GM18861 (cell line): ENCODE data around the gene FNTB.
"Not testable (repeated sequence)": the region's sequence is repeated elsewhere in the genome, so short reads cannot be mapped to it uniquely, and the experiment has no call there.

Experiments used
- ATAC-seq: cut with Tn5 transposase; IDR thresholded peaks from one replicate; pipeline ENCODE4 v1.9.1; 2021; ENCODE audit not compliant: unreplicated experiment

The FNTB gene

GRCh38 chr14:65011538-65011937, 24.8 kb downstream of the FNTB start:
- ATAC-seq, result no peak

DNA sequence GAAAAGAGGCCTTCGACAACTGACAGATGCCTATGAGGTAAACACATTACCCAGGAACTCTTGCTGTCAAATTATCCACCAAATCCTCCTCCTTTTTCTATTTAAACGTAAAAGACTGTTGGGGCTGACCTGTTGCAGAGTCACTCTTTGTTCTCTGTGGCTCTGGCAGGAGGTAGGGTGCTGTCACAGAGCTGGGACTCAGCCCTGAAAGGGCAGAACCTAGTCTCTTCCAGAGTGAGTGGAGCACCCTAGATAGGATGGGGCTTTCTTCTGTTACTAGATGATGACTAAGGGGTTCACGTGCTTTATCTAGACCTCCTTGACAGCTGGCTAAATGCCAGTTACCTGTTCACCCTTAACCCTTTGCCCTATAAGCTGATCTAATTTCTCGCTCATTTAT, 25.7 kb downstream of the FNTB start:
- no peak for ATAC-seq

- no peak for ATAC-seq
These were observed 28.7 kb downstream of the FNTB start for GRCh38 chr14:65015391-65015790.

DNA sequence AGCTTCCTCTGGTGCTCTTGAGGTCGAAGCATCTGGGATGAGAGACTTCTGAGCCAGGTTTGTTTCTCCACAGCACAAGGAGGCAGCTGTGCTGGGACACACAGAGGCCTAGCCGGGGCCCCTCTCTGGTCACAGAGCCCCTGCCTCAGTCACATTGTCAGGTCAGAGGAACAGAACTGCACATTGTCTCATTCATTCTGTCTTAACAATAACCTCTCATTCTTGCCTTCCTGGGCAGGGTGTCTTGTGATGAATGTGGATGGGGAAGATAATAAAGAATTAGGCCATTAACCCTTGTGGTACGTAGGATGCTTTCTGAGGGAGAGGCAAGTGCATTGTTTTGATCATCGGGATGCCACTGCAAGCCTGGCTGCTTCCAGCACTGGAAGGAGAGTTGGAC, 29.8 kb downstream of the FNTB start:
- ATAC-seq, result no peak

GRCh38 chr14:65019944-65020566, 33.4 kb downstream of the FNTB start:
- peak; percentile 80 for ATAC-seq

DNA sequence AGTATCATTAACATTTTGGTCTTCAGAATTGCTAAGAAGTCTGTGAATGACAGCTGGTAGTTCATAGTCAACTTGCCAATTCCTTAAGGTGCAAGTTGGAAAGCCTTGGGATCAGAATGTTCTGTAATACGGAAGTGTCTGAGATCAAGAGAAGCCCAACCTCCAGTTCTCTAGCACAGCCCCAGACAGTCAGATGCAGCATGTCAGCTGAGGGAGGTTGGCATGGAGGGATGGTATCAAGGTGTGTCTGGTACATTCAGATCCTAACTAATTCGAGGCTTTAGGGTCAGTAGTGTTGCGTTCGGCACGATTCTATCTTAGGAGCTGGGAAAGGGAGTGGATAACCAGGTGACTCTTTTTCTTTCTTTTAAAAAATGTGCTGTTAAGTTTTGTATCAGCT, 38.3 kb downstream of the FNTB start:
- no peak for ATAC-seq

DNA sequence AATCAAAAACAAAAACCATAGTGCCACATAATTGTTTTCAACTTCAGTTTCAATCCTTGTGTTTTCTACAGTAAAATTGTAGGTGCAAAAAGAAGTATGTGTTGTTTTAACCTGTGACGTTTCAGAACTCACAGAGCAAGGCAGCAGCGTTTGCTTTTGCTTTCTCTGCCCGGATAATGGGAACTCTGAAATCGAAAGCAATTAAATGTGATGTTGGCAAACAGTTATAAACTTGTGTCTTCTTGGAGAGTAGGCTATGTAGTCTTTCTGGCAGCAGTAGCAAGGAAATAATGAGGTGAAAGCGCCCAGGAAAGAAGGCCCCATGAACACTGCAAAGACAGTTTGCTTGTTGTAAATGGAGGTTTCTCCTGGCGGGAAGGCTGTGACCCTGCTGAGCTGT, 39.1 kb downstream of the FNTB start:
- no peak for ATAC-seq

DNA sequence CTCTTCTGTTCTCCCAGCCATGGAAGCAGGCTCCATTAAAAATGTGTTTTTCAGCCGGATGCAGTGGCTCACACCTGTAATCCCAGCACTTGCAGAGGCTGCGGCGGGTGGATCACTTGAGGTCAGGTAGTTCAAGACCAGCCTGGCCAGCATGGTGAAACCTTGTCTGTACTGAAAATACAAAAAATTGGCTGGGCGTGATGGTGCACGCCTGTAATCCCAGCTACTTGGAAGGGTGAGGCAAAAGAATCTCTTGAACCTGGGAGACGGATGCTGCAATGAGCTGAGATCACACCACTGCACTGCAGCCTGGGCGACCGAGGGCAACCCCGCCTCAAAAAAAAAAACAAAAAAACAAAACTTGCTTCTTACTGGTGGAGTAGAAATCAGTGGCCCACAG, 39.8 kb downstream of the FNTB start:
- no peak for ATAC-seq

DNA sequence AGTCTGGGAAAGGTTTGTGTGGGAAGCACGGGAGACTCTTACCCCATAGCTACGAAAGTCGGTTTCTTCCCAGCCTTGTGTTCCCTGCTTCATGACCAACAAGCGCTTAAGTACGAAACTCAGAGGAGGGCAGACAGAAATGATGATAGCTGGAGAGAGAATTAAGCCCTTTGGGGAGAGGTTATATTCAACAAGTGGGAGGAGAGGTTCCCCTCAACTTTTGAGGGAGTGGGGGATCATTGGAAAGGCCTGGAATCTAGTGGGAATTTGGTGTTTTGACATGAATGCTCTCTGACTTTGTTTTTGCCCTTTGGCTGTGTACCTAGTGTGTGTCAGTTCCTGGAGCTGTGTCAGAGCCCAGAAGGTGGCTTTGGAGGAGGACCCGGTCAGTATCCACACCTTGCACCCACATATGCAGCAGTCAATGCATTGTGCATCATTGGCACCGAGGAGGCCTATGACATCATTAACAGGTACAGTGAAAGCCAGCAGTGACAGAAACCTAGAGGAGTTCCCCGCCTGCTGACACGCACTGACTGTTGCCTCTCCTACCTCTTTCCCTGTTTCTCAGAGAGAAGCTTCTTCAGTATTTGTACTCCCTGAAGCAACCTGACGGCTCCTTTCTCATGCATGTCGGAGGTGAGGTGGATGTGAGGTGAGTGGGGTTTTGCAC, 40.6 kb downstream of the FNTB start:
- no peak for ATAC-seq

GRCh38 chr14:65028937-65029336, 42.2 kb downstream of the FNTB start:
- no peak for ATAC-seq

GRCh38 chr14:65031321-65031720, 44.6 kb downstream of the FNTB start:
- ATAC-seq, result not testable (repeated sequence)

- ATAC-seq, result no peak
These were observed 45.6 kb downstream of the FNTB start for GRCh38 chr14:65032319-65032718.

- ATAC-seq, result no peak
These were observed 46.5 kb downstream of the FNTB start for GRCh38 chr14:65033181-65033580.

- ATAC-seq, result no peak
These were observed 47.3 kb downstream of the FNTB start for GRCh38 chr14:65034021-65034420.

DNA sequence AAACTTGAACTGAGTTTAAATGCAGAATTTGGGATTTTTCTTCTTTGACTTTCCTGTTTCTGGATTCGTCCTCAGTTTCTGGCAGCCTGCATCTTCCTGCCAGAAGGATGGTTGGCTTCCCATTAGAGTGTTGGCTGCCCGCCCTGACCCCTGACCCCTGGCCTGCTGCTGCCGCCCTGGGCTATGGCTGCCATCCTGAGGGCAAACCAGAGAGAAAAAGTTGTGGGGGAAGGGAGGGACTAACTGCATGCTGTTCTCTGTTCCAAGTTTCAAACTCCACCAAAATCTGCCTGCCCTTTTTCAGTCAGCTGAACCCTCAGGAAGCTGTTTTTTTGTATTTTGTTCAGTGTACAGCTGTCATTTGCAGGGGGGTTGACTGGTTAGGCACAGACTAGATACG, 48.4 kb downstream of the FNTB start:
- no peak for ATAC-seq

GRCh38 chr14:65038966-65039365, 52.3 kb downstream of the FNTB start:
- no peak for ATAC-seq

DNA sequence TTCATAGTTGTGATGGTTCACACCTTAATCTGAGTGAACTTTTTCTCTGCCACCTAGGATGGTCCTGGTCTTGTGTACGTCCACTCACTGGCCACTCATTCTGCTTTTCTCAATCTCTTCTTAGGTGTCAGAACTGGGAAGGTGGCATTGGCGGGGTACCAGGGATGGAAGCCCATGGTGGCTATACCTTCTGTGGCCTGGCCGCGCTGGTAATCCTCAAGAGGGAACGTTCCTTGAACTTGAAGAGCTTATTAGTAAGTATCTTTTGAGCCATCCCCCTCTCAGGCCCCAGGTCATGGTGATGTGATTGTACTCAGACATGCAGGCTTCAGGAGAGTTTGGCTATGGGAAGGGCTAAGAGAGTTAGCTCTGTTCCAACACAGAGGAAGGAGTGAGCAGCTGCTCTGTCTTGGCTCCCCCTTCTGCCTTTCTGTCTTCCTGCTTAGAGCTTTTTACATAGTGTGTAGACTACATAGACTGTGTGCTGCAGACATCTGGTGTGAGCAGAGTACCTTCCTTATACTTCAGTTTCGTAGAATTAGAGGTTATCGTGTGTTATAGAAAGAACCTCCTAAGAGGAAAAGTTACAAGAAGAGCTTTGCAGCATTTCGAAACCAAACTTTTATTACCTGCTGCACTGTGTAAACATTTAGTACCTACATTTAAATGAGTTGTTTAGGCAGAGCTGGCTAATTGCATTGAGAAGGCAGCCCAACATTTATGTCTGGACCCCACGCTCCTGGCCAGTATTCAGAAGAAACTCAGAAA, 54.2 kb downstream of the FNTB start:
- ATAC-seq, result no peak

DNA sequence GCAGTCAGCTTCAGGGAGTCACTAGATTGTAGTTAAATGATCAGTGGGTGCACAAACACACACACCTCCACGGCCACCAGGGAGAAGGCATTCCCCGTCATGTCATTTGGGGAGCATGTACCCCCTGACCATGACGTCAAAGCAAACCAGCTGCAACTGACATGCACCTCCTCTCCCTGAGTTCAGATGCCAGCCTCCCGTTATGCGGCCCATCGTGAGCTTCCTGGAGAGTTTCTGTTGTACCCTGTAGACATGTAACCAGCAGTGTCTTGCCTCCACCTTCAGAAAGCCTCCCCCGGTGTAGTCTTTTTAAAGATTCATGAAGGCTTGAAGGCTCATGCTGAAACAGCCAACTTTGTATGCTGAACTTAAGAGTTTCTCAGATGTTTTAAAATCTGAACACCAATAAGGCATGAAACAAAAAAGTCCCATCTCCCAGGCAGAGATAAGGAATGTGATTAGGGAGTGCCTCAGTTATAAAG, 54.8 kb downstream of the FNTB start:
- ATAC-seq, result no peak

DNA sequence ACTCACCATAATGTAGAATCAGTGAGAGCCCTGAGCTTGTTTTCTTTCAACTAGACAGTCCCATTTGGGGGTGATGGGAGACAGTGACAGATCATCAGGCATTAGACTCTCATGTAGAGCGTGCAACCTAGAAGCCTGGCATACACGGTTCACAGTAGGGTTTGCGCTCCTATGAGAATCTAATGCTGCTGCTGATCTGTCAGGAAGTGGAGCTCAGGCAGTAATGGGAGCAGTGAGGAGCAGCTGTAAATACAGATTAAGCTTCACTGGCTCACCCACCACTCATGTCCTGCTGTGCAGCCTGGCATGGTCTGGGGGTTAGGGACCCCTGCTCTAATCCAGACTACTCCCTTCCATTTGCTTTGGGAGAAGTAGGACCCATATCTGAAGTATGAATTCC, 55.6 kb downstream of the FNTB start:
- ATAC-seq, result no peak

DNA sequence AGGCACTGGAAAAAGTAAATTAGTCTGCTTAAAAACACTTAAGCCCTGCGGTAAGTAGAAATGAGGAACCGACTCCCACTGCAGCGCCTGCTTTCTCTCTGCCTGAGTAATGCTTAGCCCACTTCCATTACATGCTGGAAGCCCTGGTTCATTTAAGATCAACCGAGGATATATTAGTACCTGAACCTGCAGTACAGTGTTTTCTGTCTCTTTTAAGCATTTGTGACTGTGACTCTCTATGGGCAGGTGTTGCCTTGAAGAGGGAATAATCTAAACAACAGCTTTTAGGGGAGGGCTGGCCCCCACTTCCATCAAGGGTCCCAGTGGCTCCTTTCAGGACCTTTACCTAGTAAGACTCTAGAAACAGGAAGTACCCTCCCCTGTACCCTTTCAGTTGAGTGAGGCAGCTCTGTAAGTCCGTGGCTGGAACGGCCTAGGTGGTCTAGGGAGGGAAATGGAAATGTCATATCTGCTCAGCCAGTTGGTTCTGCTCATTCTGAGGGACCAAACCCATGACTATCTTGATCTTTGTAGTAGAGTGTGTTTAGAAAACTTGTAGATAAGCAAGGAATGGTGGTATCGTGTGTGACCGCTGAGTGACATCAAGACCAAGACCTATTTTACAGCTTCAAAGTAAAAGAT, 56.2 kb downstream of the FNTB start:
- no peak for ATAC-seq

DNA sequence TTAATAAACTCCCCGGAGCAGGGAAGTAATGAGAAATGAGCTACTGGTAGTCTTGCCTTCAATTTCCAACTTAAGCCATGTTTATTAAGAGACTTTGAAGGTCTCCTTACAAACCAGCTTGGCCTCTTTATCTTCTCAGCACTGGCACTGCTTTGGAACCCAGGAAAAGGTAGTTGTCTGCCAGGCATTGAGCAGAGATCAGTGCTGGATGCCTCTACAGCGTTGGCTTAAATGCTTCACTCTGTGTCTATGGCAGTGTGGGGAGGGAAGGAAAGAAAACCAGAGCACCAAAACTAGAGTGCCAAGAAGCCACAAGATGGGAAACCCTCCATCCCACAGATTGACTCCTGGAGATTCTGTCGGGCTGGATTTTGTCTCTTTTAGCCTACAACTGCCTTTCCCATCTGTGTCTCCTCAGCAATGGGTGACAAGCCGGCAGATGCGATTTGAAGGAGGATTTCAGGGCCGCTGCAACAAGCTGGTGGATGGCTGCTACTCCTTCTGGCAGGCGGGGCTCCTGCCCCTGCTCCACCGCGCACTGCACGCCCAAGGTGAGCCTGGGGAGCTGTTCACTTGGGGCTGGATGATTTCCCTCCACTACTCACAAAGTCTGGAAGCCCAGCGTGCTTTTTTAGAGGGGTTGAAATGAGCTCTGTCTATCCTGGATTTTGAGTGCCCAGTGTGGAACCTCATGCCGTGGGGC, 57.3 kb downstream of the FNTB start:
- ATAC-seq, result no peak
